H1 (cell line): ENCODE data around the gene CALHM5. TPM values are rescaled to one million over a fixed set of nuclear protein-coding genes. Genes with fewer than 3 reads are reported as not detected.

Experiments used
- ASH2L ChIP-seq: fragments of 200-600, 300-600 bp; sonication (generic); IDR thresholded peaks from one replicate; pipeline ENCODE4 v1.7.1; 2017; ENCODE audit warnings: low read length
- CHD7 ChIP-seq: fragments of 300-600 bp; sonication (generic); IDR thresholded peaks from 2 replicates; pipeline ENCODE4 v1.7.1; 2012; ENCODE audit warnings: low read length, moderate library complexity, mild to moderate bottlenecking, inconsistent platforms; ENCODE audit not compliant: insufficient replicate concordance
- PHF8 ChIP-seq: fragments of 200-600 bp; sonication (generic); conservative IDR thresholded peaks from 2 replicates; pipeline ENCODE4 v1.7.1; 2012; ENCODE audit warnings: low read depth, mild to moderate bottlenecking, inconsistent platforms, low read length, moderate library complexity
- SIX5 ChIP-seq: IDR thresholded peaks from 2 replicates; pipeline ENCODE4 v1.6.1; 2011; ENCODE audit warnings: mild to moderate bottlenecking, low read depth, low read length
- SP2 ChIP-seq: IDR thresholded peaks from 2 replicates; pipeline ENCODE4 v1.6.1; 2012; ENCODE audit warnings: mild to moderate bottlenecking, low read length, inconsistent platforms
- TAF7 ChIP-seq: optimal IDR thresholded peaks from 2 replicates; pipeline ENCODE3; 2011; ENCODE audit warnings: low read depth, mild to moderate bottlenecking, inconsistent platforms, low read length, moderate library complexity, borderline replicate concordance
- polyA plus RNA-seq, 7 experiments: library from polyadenylated mRNA; depleted of rRNA in 3 of 7; stranded (reverse) in 5 of 7; unstranded in 2 of 7; fragments of >200 nt in 5 of 7; fragments of 200-250 nt in 2 of 7; gene quantifications; 1 replicate in 5 of 7; 2 replicates in 1 of 7; 4 replicates in 1 of 7; pipeline versions ENCODE4 v1.2.1 to v1.2.3, GENCODE V29; 2011 to 2013; ENCODE audit warnings: missing spikeins in 2 of 7, mixed read lengths in 2 of 7
- total RNA-seq: library from RNA; stranded (reverse); fragmentation: NEBNext Ultra II Directional; extraction: Animal tissue kit (Norgen Biotek cat#: 25700); gene quantifications from 2 replicates; pipeline ENCODE4 v1.2.1, GENCODE V29; 2021
- TF ChIP-seq, protein P1 (sequence below): IDR thresholded peaks from 2 replicates; pipeline ENCODE4 v1.6.1; 2012; ENCODE audit warnings: low read length, inconsistent platforms

The CALHM5 gene
- total and polyA plus RNA-seq, 2 of the 8 experiments (the other 6 are each of a cell fraction or from before 2014, with no cell fraction given) = 0.05 to 0.09 TPM

DNA sequence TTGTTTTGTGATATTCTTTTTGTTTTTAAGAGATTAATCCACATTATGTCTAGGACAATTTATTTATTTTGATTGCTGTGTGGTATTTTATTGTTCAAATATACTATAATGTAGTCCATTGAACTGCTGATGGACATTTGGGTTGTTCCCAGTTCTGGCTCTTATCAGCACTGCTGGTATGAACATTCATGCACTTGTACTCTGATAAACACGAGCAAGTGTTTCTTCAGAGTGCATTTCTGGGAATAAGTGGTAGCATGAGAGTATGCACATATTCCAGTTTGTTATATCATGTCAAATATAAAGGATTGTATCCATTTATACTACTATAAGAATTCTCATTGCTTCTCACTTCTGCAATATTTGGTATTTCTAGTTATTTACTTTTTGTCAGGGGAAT is 43.1 kb upstream of the CALHM5 start (continued):
- TF ChIP-seq CHD7 (no peak), TAF7 (no peak), ASH2L (no peak), SIX5 (no peak), SP2 (no peak), PHF8 (no peak)
- TF ChIP-seq, protein P1, sequence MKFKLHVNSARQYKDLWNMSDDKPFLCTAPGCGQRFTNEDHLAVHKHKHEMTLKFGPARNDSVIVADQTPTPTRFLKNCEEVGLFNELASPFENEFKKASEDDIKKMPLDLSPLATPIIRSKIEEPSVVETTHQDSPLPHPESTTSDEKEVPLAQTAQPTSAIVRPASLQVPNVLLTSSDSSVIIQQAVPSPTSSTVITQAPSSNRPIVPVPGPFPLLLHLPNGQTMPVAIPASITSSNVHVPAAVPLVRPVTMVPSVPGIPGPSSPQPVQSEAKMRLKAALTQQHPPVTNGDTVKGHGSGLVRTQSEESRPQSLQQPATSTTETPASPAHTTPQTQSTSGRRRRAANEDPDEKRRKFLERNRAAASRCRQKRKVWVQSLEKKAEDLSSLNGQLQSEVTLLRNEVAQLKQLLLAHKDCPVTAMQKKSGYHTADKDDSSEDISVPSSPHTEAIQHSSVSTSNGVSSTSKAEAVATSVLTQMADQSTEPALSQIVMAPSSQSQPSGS = no peak
